T-cell (primary cell): ENCODE measurements around the gene ARMC8. TPM values are rescaled to one million over a fixed set of nuclear protein-coding genes. Genes with fewer than 3 reads are reported as not detected.

Experiments
- ATAC-seq, 4 experiments: fragments of 200-7000 bp in 3 of 4; fragments of 150-1000 bp in 1 of 4; cut with Tn5 transposase; replicated peaks in 1 of 4; 1 replicate in 3 of 4; 2 replicates in 1 of 4; pipeline ENCODE4 v1.10.0; 2021; ENCODE audit warnings: moderate library complexity in 3 of 4, mild to moderate bottlenecking in 2 of 4, moderate number of reproducible peaks in 1 of 4
- CTCF ChIA-PET, 2 donors: fragments of 300-600 bp; sonication (Branson Sonifier 250); formaldehyde crosslinking; loops; one replicate each; lab custom pipeline; 2022; ENCODE audit warnings: antibody characterized with exemption in 2 of 2; lab: Charles Lee
- POLR2A ChIA-PET, 2 donors: fragments of 300-600 bp; sonication (Branson Sonifier 250); formaldehyde crosslinking; loops; one replicate each; lab custom pipeline; 2022; ENCODE audit warnings: antibody characterized with exemption in 2 of 2; lab: Charles Lee
- DNase-seq, 35 experiments: peaks; one replicate each; pipeline versions ENCODE4 v3.0.0 to v3.0.0-alpha.2; 2013 to 2023
- H3K27ac ChIP-seq: one replicate; pipeline ENCODE4 v1.5.1; 2013; ENCODE audit warnings: low read length
- H3K27me3 ChIP-seq, 2 experiments: replicated peaks in 1 of 2; 1 replicate in 1 of 2; 2 replicates in 1 of 2; pipeline versions ENCODE4 v1.6.1 to v1.7.0; 2013; ENCODE audit warnings: low read length in 1 of 2, mixed read lengths in 1 of 2; ENCODE audit not compliant: control insufficient read depth in 2 of 2, insufficient read depth in 2 of 2; ENCODE audit errors: extremely low read depth in 1 of 2
- H3K36me3 ChIP-seq, 2 donors: 1 replicate in 1 of 2; 2 replicates in 1 of 2; pipeline versions ENCODE4 v1.6.1 to v1.7.0; 2013; ENCODE audit warnings: low read length in 1 of 2; ENCODE audit not compliant: control insufficient read depth in 2 of 2, insufficient read depth in 1 of 2; ENCODE audit errors: extremely low read depth in 1 of 2
- H3K4me1 ChIP-seq, 2 experiments: 1 replicate in 1 of 2; 2 replicates in 1 of 2; pipeline versions ENCODE4 v1.6.1 to v1.7.0; 2013; ENCODE audit warnings: low read length in 2 of 2, mixed read lengths in 1 of 2; ENCODE audit not compliant: insufficient read depth in 2 of 2, control insufficient read depth in 1 of 2; ENCODE audit errors: extremely low read depth in 1 of 2
- H3K4me3 ChIP-seq, 2 donors: 1 replicate in 1 of 2; 2 replicates in 1 of 2; pipeline versions ENCODE4 v1.5.1 to v1.7.0; 2013; ENCODE audit warnings: mild to moderate bottlenecking in 2 of 2, low read length in 1 of 2, moderate library complexity in 1 of 2; ENCODE audit not compliant: control insufficient read depth in 1 of 2; ENCODE audit errors: extremely low read depth in 1 of 2
- H3K9me3 ChIP-seq: 2 replicates; pipeline ENCODE4 v1.7.0; 2013
- H3K27ac Mint-ChIP-seq, 2 donors: one replicate each; pipeline ENCODE4 v1.8.0; 2020 to 2021; ENCODE audit warnings: mild to moderate bottlenecking in 2 of 2, mixed read lengths in 2 of 2
- H3K27me3 Mint-ChIP-seq, 2 donors: one replicate each; pipeline ENCODE4 v1.8.0; 2021 to 2022; ENCODE audit warnings: mixed read lengths in 2 of 2
- H3K36me3 Mint-ChIP-seq: one replicate; pipeline ENCODE4 v1.8.0; 2021; ENCODE audit warnings: mixed read lengths
- H3K4me1 Mint-ChIP-seq, 3 donors: one replicate each; pipeline ENCODE4 v1.8.0; 2020 to 2022; ENCODE audit warnings: mixed read lengths in 3 of 3, mild to moderate bottlenecking in 1 of 3
- H3K4me3 Mint-ChIP-seq, 3 donors: one replicate each; pipeline ENCODE4 v1.8.0; 2020 to 2022; ENCODE audit warnings: mild to moderate bottlenecking in 3 of 3, mixed read lengths in 3 of 3, moderate library complexity in 3 of 3
- H3K9me3 Mint-ChIP-seq, 3 donors: one replicate each; pipeline ENCODE4 v1.8.0; 2020 to 2022; ENCODE audit warnings: mixed read lengths in 3 of 3
- WGBS: methylation state at CpG from one replicate; pipeline ENCODE4 v1.1.5; 2013; ENCODE audit warnings: missing lambda C conversion rate; ENCODE audit not compliant: insufficient coverage; 5-methylcytosine and 5-hydroxymethylcytosine counted together
- total RNA-seq, 35 experiments: library from RNA in 6 of 35; stranded (reverse) in 6 of 35; fragments of 120-200 nt in 1 of 35; gene quantifications; one replicate each; pipeline versions ENCODE4 v1.2.1 to v1.2.4 and lab custom pipeline; 2013 to 2026

Gene ARMC8
- total RNA-seq, 5 donors from 2014 or later (not counting 1 experiment from before 2014, with no cell fraction given), result 55.0 to 79.8 (median 58.6) TPM

- Mint-ChIP-seq H3K36me3 (peaks cover 18% of the 10 kb centered on the region), H3K4me1 (peaks cover 52 to 59% (median 57%) of the 10 kb centered on the region in 3 donors), H3K4me3 (no peak overlapping the region), H3K27me3 (no peaks in the 10 kb centered on the region), H3K27ac (no peak overlapping the region), H3K9me3 (no peaks in the 10 kb centered on the region)
- H3K9me3 ChIP-seq, result no peaks in the 10 kb centered on the region
- peaks cover 0 to 7% of the 10 kb centered on the region in 2 donors for H3K36me3 ChIP-seq
- H3K27ac ChIP-seq, result no peak overlapping the region
- WGBS, result no CpG with 5 or more reads among the region's 2 CpGs
- no peak for ATAC-seq
- ChIA-PET CTCF (no interaction called here), POLR2A (no interaction called here)
- no peaks in the 10 kb centered on the region for H3K4me1 ChIP-seq
- H3K4me3 ChIP-seq, result no peak overlapping the region
- DNase-seq, result no peak
- H3K27me3 ChIP-seq, result no peaks in the 10 kb centered on the region
Observed at GRCh38 chr3:138195481-138195880, 8.4 kb downstream of the ARMC8 start.

GRCh38 chr3:138196023-138196422 lies 8.9 kb downstream of the ARMC8 start:
- POLR2A ChIA-PET, result no interaction called here
- Mint-ChIP-seq H3K9me3 (no peaks in the 10 kb centered on the region), H3K27me3 (no peaks in the 10 kb centered on the region), H3K27ac (no peak overlapping the region), H3K36me3 (peaks cover 15% of the 10 kb centered on the region), H3K4me1 (peaks cover 52 to 57% (median 55%) of the 10 kb centered on the region in 3 donors), H3K4me3 (no peak overlapping the region)
- H3K4me3 ChIP-seq, result no peak overlapping the region
- H3K9me3 ChIP-seq, result no peaks in the 10 kb centered on the region
- H3K27ac ChIP-seq, result no peak overlapping the region
- ATAC-seq (no peak), DNase-seq (no peak)
- WGBS, result 83% methylated on average over 1 of the region's 2 CpGs
- H3K4me1 ChIP-seq, result no peaks in the 10 kb centered on the region
- no peaks in the 10 kb centered on the region for H3K27me3 ChIP-seq
- CTCF ChIA-PET, result no interaction called here
- peaks cover 0 to 5% of the 10 kb centered on the region in 2 donors for H3K36me3 ChIP-seq

GRCh38 chr3:138197058-138197457 lies 10.0 kb downstream of the ARMC8 start:
- peaks cover 51 to 59% (median 55%) of the 10 kb centered on the region in 3 donors for H3K4me1 Mint-ChIP-seq
- no peaks in the 10 kb centered on the region for H3K9me3 ChIP-seq
- peak in 1 of 35 experiments; percentile 7 for DNase-seq
- no peak overlapping the region for H3K4me3 Mint-ChIP-seq
- no peak overlapping the region for H3K27ac ChIP-seq
- H3K36me3 ChIP-seq, result peaks cover 0 to 5% of the 10 kb centered on the region in 2 donors
- H3K36me3 Mint-ChIP-seq, result peaks cover 15% of the 10 kb centered on the region
- H3K4me3 ChIP-seq, result no peak overlapping the region
- no peak for ATAC-seq
- no peak overlapping the region for H3K27ac Mint-ChIP-seq
- no peaks in the 10 kb centered on the region for H3K9me3 Mint-ChIP-seq
- H3K27me3 Mint-ChIP-seq, result no peaks in the 10 kb centered on the region
- H3K4me1 ChIP-seq, result no peaks in the 10 kb centered on the region
- no peaks in the 10 kb centered on the region for H3K27me3 ChIP-seq
- POLR2A ChIA-PET, result interaction anchor here in 1 of 2 donors (1.6 kb wide), 1 partner anchor 11 kb away, joined by 4 read pairs; no protein-coding TSS in a partner anchor
- 98% methylated on average over 4 of the region's 5 CpGs for WGBS
- CTCF ChIA-PET, result interaction anchor here in 1 of 2 donors (0.6 kb wide), 1 partner anchor 17 kb away, joined by 3 read pairs; no protein-coding TSS in a partner anchor

- no CpG with 5 or more reads among the region's 1 CpG for WGBS
- Histone ChIP-seq H3K27me3 (no peaks in the 10 kb centered on the region), H3K27ac (no peak overlapping the region), H3K36me3 (peaks cover 0 to 5% of the 10 kb centered on the region in 2 donors), H3K9me3 (no peaks in the 10 kb centered on the region), H3K4me3 (no peak overlapping the region), H3K4me1 (no peaks in the 10 kb centered on the region)
- DNase-seq, result no peak
- H3K4me1 Mint-ChIP-seq, result peaks cover 54 to 61% (median 55%) of the 10 kb centered on the region in 3 donors
- H3K4me3 Mint-ChIP-seq, result no peak overlapping the region
- H3K27ac Mint-ChIP-seq, result no peak overlapping the region
- ChIA-PET CTCF (no interaction called here), POLR2A (interaction anchor here in 1 of 2 donors (1.6 kb wide), 1 partner anchor 11 kb away, joined by 4 read pairs; no protein-coding TSS in a partner anchor)
- peaks cover 15% of the 10 kb centered on the region for H3K36me3 Mint-ChIP-seq
- no peaks in the 10 kb centered on the region for H3K9me3 Mint-ChIP-seq
- no peaks in the 10 kb centered on the region for H3K27me3 Mint-ChIP-seq
- ATAC-seq, result no peak
Observed at GRCh38 chr3:138197524-138197923, 10.4 kb downstream of the ARMC8 start.

GRCh38 chr3:138199851-138200250 lies 12.8 kb downstream of the ARMC8 start:
- Histone ChIP-seq H3K27me3 (no peaks in the 10 kb centered on the region), H3K9me3 (no peaks in the 10 kb centered on the region), H3K27ac (no peak overlapping the region), H3K4me3 (no peak overlapping the region), H3K4me1 (peaks cover 0 to 5% of the 10 kb centered on the region in 2 experiments), H3K36me3 (peaks cover 0 to 5% of the 10 kb centered on the region in 2 donors)
- Mint-ChIP-seq H3K36me3 (peaks cover 23% of the 10 kb centered on the region), H3K9me3 (no peaks in the 10 kb centered on the region), H3K4me3 (no peak overlapping the region), H3K27me3 (no peaks in the 10 kb centered on the region), H3K4me1 (peaks cover 69 to 78% (median 74%) of the 10 kb centered on the region in 3 donors), H3K27ac (no peak overlapping the region)
- no CpG with 5 or more reads among the region's 2 CpGs for WGBS
- CTCF ChIA-PET, result no interaction called here
- POLR2A ChIA-PET, result no interaction called here
- ATAC-seq, result no peak
- DNase-seq, result no peak

- Mint-ChIP-seq H3K4me1 (peaks cover 71 to 81% (median 78%) of the 10 kb centered on the region in 3 donors), H3K27me3 (no peaks in the 10 kb centered on the region), H3K4me3 (no peak overlapping the region), H3K27ac (no peak overlapping the region), H3K9me3 (no peaks in the 10 kb centered on the region), H3K36me3 (peaks cover 25% of the 10 kb centered on the region)
- DNase-seq, result no peak
- ChIA-PET POLR2A (no interaction called here), CTCF (no interaction called here)
- H3K27ac ChIP-seq, result no peak overlapping the region
- no CpG with 5 or more reads among the region's 1 CpG for WGBS
- no peak for ATAC-seq
- H3K4me1 ChIP-seq, result peaks cover 0 to 5% of the 10 kb centered on the region in 2 experiments
- H3K36me3 ChIP-seq, result peaks cover 0 to 5% of the 10 kb centered on the region in 2 donors
- no peak overlapping the region for H3K4me3 ChIP-seq
- H3K9me3 ChIP-seq, result no peaks in the 10 kb centered on the region
- no peaks in the 10 kb centered on the region for H3K27me3 ChIP-seq
Observed at GRCh38 chr3:138200424-138200823, 13.3 kb downstream of the ARMC8 start.
